HEK293 (cell line): ENCODE measurements around the gene NEGR1.

Source experiments
- CTCF ChIA-PET: fragments of 350-600 bp; formaldehyde crosslinking; extraction: SDS; loops from one replicate; lab custom pipeline; 2021; ENCODE audit warnings: antibody characterized with exemption; lab: Yijun Ruan, JAX
- POLR2A ChIA-PET: fragments of 300-600 bp; formaldehyde crosslinking; extraction: SDS; loops from one replicate; lab custom pipeline; 2020; ENCODE audit warnings: antibody characterized with exemption, inconsistent platforms; lab: Yijun Ruan, JAX
- H3K27ac ChIP-seq: fragments of 200-500 bp; sonication (Bioruptor generic); 2 replicates; pipeline ENCODE4 v1.5.1; 2014; ENCODE audit warnings: low read depth, low read length, control low read depth, inconsistent platforms; ENCODE audit errors: extremely low read depth
- H3K36me3 ChIP-seq, 2 experiments: fragments of 200-500 bp in 1 of 2; sonication (Bioruptor generic) in 1 of 2; 1 replicate in 1 of 2; 2 replicates in 1 of 2; pipeline ENCODE4 v1.5.1; 2014 to 2017; ENCODE audit warnings: inconsistent platforms in 2 of 2, low read length in 2 of 2; ENCODE audit not compliant: control insufficient read depth in 2 of 2, insufficient read depth in 1 of 2
- H3K4me1 ChIP-seq: fragments of 200-500 bp; sonication (Bioruptor generic); 2 replicates; pipeline ENCODE4 v1.5.1; 2014; ENCODE audit warnings: mild to moderate bottlenecking, low read length, inconsistent platforms; ENCODE audit not compliant: control insufficient read depth, insufficient read depth
- H3K4me3 ChIP-seq: 2 replicates; pipeline ENCODE4 v1.5.1; 2011; ENCODE audit warnings: low read depth, mild to moderate bottlenecking, control low read depth, low read length, moderate library complexity
- H3K9me3 ChIP-seq: fragments of 200-500 bp; sonication (Bioruptor generic); 2 replicates; pipeline ENCODE4 v1.5.1; 2014; ENCODE audit warnings: low read depth, low read length, inconsistent platforms; ENCODE audit not compliant: control insufficient read depth, insufficient read depth
- HOXD13 ChIP-seq: sonication (generic); formaldehyde crosslinking; IDR thresholded peaks from 2 replicates; pipeline ENCODE4 v1.8.0; 2022; ENCODE audit warnings: missing genetic modification reagents, borderline replicate concordance
- SCRT2 ChIP-seq: fragments of 450-650 bp; formaldehyde crosslinking; IDR thresholded peaks from 2 replicates; pipeline ENCODE4 v1.5.1; 2016; ENCODE audit warnings: missing biosample characterization, missing genetic modification characterization
- ZBTB1 ChIP-seq: fragments of 450-650 bp; formaldehyde crosslinking; IDR thresholded peaks from 2 replicates; pipeline ENCODE4 v1.5.1; 2016; ENCODE audit warnings: missing biosample characterization, missing genetic modification characterization
- ZBTB20 ChIP-seq: fragments of 450-650 bp; formaldehyde crosslinking; IDR thresholded peaks from 2 replicates; pipeline ENCODE4 v1.5.1; 2016; ENCODE audit warnings: missing biosample characterization, missing genetic modification characterization
- ZNF112 ChIP-seq: fragments of 450-650 bp; formaldehyde crosslinking; IDR thresholded peaks from 2 replicates; pipeline ENCODE4 v1.5.0; 2017; ENCODE audit warnings: missing biosample characterization, missing genetic modification characterization
- ZNF140 ChIP-seq: fragments of 450-650 bp; formaldehyde crosslinking; IDR thresholded peaks from 2 replicates; pipeline ENCODE4 v1.5.1; 2016; ENCODE audit warnings: missing biosample characterization, missing genetic modification characterization
- ZNF169 ChIP-seq: fragments of 450-650 bp; formaldehyde crosslinking; IDR thresholded peaks from 2 replicates; pipeline ENCODE4 v1.5.1; 2016; ENCODE audit warnings: missing biosample characterization, missing genetic modification characterization
- ZNF175 ChIP-seq: fragments of 450-650 bp; formaldehyde crosslinking; IDR thresholded peaks from 2 replicates; pipeline ENCODE4 v1.5.1; 2016; ENCODE audit warnings: missing biosample characterization, missing genetic modification characterization
- ZNF24 ChIP-seq: fragments of 450-650 bp; formaldehyde crosslinking; IDR thresholded peaks from 2 replicates; pipeline ENCODE4 v1.5.1; 2016; ENCODE audit warnings: missing biosample characterization, missing genetic modification characterization
- ZNF48 ChIP-seq: fragments of 450-650 bp; formaldehyde crosslinking; IDR thresholded peaks from 2 replicates; pipeline ENCODE4 v1.5.1; 2016; ENCODE audit warnings: missing biosample characterization, missing genetic modification characterization
- ZNF501 ChIP-seq: fragments of 450-650 bp; formaldehyde crosslinking; IDR thresholded peaks from 2 replicates; pipeline ENCODE4 v1.5.1; 2016; ENCODE audit warnings: missing biosample characterization, missing genetic modification characterization
- ZNF530 ChIP-seq: fragments of 450-650 bp; formaldehyde crosslinking; IDR thresholded peaks from 2 replicates; pipeline ENCODE4 v1.5.1; 2016; ENCODE audit warnings: low read depth, missing biosample characterization, missing genetic modification characterization
- ZNF571 ChIP-seq: fragments of 450-650 bp; formaldehyde crosslinking; IDR thresholded peaks from 2 replicates; pipeline ENCODE4 v1.5.0; 2017; ENCODE audit warnings: missing biosample characterization, missing genetic modification characterization
- ZNF596 ChIP-seq: fragments of 450-650 bp; IDR thresholded peaks from 2 replicates; pipeline ENCODE4 v1.5.0; 2018; ENCODE audit warnings: missing biosample characterization, mild to moderate bottlenecking, missing genetic modification characterization, moderate library complexity
- ZNF660 ChIP-seq: fragments of 450-650 bp; IDR thresholded peaks from 2 replicates; pipeline ENCODE4 v1.5.1; 2018; ENCODE audit warnings: missing biosample characterization, mild to moderate bottlenecking, missing genetic modification characterization
- ZNF785 ChIP-seq: fragments of 450-650 bp; formaldehyde crosslinking; IDR thresholded peaks from 2 replicates; pipeline ENCODE4 v1.5.1; 2016; ENCODE audit warnings: missing biosample characterization, missing genetic modification characterization
- ZNF843 ChIP-seq: fragments of 450-650 bp; formaldehyde crosslinking; IDR thresholded peaks from 2 replicates; pipeline ENCODE4 v1.5.1; 2016; ENCODE audit warnings: missing biosample characterization, missing genetic modification characterization
- TF ChIP-seq, protein P1 (sequence below): fragments of 450-650 bp; formaldehyde crosslinking; IDR thresholded peaks from 2 replicates; pipeline ENCODE4 v1.5.1; 2016; ENCODE audit warnings: missing biosample characterization, missing genetic modification characterization
- TF ChIP-seq, protein P2 (sequence below): fragments of 450-650 bp; formaldehyde crosslinking; IDR thresholded peaks from 2 replicates; pipeline ENCODE4 v1.5.1; 2016; ENCODE audit warnings: missing biosample characterization, missing genetic modification characterization
- TF ChIP-seq, protein P3 (sequence below): fragments of 450-650 bp; formaldehyde crosslinking; IDR thresholded peaks from 2 replicates; pipeline ENCODE4 v1.5.1; 2016; ENCODE audit warnings: missing biosample characterization, missing genetic modification characterization
- TF ChIP-seq, protein P4 (sequence below): fragments of 450-650 bp; formaldehyde crosslinking; IDR thresholded peaks from 2 replicates; pipeline ENCODE4 v1.5.1; 2016; ENCODE audit warnings: missing biosample characterization, missing genetic modification characterization

NEGR1 gene

DNA sequence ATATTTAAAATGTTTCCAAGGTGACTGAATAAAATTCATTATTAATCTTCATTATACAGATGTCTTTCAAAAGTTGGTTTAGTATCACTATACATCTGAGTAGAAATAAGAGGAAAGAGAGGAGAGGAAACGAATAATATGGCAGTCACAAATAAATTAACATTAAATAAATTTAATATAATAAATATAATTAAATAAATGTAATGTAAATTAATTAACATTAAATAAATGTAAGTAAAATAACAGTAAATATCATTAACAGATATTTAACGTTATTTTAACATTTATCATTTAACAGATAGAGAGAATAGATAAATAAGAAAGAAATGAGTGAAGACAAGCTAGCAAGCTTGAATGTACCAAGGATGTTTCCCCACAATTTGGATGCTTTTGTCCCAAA is 592.7 kb downstream of the NEGR1 start (continued):
- TF ChIP-seq, protein P1, sequence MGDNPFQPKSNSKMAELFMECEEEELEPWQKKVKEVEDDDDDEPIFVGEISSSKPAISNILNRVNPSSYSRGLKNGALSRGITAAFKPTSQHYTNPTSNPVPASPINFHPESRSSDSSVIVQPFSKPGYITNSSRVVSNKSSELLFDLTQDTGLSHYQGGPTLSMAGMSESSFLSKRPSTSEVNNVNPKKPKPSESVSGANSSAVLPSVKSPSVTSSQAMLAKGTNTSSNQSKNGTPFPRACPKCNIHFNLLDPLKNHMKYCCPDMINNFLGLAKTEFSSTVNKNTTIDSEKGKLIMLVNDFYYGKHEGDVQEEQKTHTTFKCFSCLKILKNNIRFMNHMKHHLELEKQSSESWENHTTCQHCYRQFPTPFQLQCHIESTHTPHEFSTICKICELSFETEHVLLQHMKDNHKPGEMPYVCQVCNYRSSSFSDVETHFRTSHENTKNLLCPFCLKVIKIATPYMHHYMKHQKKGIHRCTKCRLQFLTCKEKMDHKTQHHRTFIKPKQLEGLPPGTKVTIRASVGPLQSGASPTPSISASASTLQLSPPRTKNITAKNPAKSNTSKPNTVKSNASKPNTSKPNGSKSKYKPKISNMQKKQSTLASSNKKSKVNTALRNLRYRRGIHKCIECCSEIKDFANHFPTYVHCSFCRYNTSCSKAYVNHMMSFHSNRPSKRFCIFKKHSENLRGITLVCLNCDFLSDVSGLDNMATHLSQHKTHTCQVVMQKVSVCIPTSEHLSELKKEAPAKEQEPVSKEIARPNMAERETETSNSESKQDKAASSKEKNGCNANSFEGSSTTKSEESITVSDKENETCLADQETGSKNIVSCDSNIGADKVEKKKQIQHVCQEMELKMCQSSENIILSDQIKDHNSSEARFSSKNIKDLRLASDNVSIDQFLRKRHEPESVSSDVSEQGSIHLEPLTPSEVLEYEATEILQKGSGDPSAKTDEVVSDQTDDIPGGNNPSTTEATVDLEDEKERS: no peak
- no peak for TF ChIP-seq ZNF660 (tag by site-specific recombination)
- no peak for TF ChIP-seq ZNF140
- no peak for TF ChIP-seq ZNF843 (tag by site-specific recombination)
- no peak for TF ChIP-seq ZNF501
- TF ChIP-seq ZBTB20: no peak
- no peak for TF ChIP-seq SCRT2
- TF ChIP-seq ZNF112 (tag by site-specific recombination): no peak

DNA sequence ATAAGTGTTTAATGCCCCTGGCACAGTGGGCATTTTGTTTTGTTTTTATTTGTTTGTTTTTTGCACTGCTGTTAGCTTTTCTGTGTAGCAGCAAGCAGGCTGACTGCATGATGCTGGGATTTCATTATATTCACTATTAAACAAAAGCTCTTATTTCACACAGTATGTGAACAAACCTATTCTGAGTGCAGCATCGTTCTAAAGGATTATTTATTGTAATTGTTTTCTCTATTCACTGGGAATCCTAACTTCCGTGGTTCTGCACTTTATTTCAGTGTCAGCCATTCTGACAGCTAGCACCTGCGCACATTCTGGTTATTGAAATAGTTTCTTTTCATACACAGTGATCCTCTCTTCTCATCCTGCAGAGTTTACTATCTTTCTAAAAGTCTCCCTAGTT is 595.0 kb downstream of the NEGR1 start:
- no peaks in the 10 kb centered on the region for H3K4me1 ChIP-seq
- TF ChIP-seq ZNF785 (tag by site-specific recombination): no peak
- TF ChIP-seq ZNF48 (tag by site-specific recombination): no peak
- no peak for TF ChIP-seq ZNF530
- TF ChIP-seq ZNF175 (tag by site-specific recombination): no peak
- no peak overlapping the region for H3K4me3 ChIP-seq
- H3K9me3 ChIP-seq: no peaks in the 10 kb centered on the region
- POLR2A ChIA-PET: no interaction called here
- H3K27ac ChIP-seq: no peak overlapping the region
- H3K36me3 ChIP-seq: no peaks in the 10 kb centered on the region
- CTCF ChIA-PET: no interaction called here

DNA sequence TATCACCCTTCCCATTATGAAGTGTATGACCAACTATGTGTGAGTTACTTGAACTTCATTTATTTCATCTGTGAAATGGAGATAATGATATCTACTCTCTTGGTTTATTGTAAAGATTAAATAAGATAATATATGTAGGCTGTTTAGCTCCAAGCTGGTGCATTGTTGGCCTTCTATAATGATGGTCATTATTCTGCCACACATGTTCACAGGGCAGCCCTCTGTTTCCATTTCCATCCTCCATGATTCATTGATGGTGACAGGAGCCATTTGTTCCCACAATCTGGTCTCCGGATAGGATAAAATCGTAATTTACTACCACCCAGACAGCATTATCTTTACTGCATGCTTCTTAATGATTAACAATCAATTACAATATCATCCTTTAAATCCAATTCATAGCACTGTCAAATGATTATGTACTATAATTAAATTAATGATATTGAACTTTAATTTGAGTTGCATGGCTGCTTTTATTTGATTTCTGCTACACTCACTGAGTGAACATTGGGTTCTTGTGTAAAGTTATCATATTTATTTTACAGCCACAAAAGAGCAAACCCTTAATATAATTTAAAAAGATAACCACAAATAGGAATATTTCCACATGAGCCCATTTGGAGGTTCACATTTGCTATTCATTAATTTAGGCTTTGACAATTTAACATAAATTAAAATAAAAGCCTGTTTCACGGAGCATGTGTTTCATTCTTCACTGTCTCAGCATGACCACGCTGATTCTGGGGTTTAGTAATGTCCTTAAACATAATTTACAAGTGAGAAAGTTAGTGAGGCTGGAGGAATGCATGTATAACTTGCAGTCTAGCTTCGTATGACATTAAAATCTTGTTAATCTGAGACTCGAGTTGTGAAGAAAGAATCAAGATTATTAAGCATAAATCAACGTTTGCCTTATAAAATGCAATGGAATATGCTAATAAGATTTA is 605.1 kb downstream of the NEGR1 start:
- Histone ChIP-seq H3K4me1 (no peaks in the 10 kb centered on the region), H3K36me3 (no peaks in the 10 kb centered on the region), H3K4me3 (no peak overlapping the region), H3K9me3 (no peaks in the 10 kb centered on the region), H3K27ac (no peak overlapping the region)
- no peak for TF ChIP-seq ZNF24 (tag by site-specific recombination)
- ChIA-PET CTCF (interaction anchor here (0.5 kb wide), 1 partner anchor 9 kb away, joined by 4 read pairs; no protein-coding TSS in a partner anchor), POLR2A (no interaction called here)

DNA sequence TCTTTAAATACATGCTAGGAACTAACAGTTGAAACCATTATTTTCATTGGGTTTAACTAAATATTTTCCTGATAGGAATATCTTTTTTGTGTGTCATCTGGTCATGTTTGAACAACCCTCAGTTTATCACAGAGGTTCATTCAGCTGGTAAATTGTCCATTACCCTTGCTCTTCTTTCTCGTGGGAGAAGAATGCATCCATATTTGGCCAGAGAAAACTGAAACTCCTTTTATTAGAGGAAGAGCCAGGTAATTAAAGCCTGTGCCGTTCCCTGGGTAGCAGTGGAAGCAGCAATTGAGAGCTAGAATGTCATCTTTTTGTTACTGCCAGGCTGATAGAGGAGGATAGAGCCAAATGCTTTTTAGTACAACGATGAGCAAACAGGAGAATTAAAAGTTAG is 614.3 kb downstream of the NEGR1 start:
- H3K27ac ChIP-seq: no peak overlapping the region
- no peaks in the 10 kb centered on the region for H3K9me3 ChIP-seq
- no peaks in the 10 kb centered on the region for H3K36me3 ChIP-seq
- CTCF ChIA-PET: interaction anchor here (0.7 kb wide), 1 partner anchor 9 kb away, joined by 4 read pairs; no protein-coding TSS in a partner anchor
- POLR2A ChIA-PET: no interaction called here
- H3K4me1 ChIP-seq: no peaks in the 10 kb centered on the region
- no peak overlapping the region for H3K4me3 ChIP-seq
- TF ChIP-seq ZNF169 (no peak), HOXD13 (no peak), ZNF175 (tag by site-specific recombination) (no peak), ZNF571 (no peak), ZNF596 (tag by site-specific recombination) (no peak), ZBTB1 (tag by site-specific recombination) (no peak)
- TF ChIP-seq, protein P2, sequence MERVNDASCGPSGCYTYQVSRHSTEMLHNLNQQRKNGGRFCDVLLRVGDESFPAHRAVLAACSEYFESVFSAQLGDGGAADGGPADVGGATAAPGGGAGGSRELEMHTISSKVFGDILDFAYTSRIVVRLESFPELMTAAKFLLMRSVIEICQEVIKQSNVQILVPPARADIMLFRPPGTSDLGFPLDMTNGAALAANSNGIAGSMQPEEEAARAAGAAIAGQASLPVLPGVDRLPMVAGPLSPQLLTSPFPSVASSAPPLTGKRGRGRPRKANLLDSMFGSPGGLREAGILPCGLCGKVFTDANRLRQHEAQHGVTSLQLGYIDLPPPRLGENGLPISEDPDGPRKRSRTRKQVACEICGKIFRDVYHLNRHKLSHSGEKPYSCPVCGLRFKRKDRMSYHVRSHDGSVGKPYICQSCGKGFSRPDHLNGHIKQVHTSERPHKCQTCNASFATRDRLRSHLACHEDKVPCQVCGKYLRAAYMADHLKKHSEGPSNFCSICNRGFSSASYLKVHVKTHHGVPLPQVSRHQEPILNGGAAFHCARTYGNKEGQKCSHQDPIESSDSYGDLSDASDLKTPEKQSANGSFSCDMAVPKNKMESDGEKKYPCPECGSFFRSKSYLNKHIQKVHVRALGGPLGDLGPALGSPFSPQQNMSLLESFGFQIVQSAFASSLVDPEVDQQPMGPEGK (tag by site-specific recombination): no peak
- TF ChIP-seq, protein P3, sequence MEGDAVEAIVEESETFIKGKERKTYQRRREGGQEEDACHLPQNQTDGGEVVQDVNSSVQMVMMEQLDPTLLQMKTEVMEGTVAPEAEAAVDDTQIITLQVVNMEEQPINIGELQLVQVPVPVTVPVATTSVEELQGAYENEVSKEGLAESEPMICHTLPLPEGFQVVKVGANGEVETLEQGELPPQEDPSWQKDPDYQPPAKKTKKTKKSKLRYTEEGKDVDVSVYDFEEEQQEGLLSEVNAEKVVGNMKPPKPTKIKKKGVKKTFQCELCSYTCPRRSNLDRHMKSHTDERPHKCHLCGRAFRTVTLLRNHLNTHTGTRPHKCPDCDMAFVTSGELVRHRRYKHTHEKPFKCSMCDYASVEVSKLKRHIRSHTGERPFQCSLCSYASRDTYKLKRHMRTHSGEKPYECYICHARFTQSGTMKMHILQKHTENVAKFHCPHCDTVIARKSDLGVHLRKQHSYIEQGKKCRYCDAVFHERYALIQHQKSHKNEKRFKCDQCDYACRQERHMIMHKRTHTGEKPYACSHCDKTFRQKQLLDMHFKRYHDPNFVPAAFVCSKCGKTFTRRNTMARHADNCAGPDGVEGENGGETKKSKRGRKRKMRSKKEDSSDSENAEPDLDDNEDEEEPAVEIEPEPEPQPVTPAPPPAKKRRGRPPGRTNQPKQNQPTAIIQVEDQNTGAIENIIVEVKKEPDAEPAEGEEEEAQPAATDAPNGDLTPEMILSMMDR (tag by site-specific recombination): no peak
- TF ChIP-seq, protein P4, sequence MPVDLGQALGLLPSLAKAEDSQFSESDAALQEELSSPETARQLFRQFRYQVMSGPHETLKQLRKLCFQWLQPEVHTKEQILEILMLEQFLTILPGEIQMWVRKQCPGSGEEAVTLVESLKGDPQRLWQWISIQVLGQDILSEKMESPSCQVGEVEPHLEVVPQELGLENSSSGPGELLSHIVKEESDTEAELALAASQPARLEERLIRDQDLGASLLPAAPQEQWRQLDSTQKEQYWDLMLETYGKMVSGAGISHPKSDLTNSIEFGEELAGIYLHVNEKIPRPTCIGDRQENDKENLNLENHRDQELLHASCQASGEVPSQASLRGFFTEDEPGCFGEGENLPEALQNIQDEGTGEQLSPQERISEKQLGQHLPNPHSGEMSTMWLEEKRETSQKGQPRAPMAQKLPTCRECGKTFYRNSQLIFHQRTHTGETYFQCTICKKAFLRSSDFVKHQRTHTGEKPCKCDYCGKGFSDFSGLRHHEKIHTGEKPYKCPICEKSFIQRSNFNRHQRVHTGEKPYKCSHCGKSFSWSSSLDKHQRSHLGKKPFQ (tag by site-specific recombination): no peak
